Activated CD4-positive, alpha-beta T cell treated with anti-CD3 and anti-CD28 coated beads for 1 hour (primary cell): Measurements from ENCODE around the gene MTHFR.

Experiments
- DNase-seq: peaks from one replicate; pipeline ENCODE4 v3.0.0-alpha.2; 2020

The MTHFR gene

DNA sequence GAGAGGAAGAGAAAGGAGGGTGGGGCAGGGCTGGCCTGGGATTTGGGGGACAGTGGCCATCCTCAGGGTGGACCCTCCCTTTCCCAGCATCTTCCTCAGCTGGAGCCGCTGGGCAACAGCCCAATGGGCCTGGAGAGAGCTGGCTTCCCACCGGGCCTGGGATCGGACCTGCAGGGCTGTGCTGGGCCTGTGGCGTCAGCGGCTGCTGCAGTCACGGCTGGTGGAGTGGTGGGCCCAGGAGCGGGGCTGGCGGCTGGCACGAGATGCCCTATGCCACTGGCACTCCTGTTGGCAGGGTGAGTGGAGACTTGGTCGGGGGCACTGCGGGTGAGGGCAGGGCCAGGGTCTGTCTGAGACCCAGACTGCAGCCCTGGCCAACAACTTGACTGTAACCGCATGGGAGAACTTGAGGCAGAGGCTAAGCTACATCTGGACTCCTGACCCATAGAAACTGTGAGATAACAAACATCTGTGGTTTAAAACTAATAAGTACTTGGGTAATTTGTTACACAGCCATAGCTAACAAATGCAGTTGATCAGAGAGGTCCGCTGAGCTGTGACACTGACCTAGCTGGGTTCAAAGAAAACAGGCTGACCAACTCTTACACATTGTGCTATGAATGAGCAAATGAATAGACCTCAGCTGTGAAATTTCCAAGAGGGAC is 25.9 kb downstream of the MTHFR start:
- DNase-seq = no peak

DNA sequence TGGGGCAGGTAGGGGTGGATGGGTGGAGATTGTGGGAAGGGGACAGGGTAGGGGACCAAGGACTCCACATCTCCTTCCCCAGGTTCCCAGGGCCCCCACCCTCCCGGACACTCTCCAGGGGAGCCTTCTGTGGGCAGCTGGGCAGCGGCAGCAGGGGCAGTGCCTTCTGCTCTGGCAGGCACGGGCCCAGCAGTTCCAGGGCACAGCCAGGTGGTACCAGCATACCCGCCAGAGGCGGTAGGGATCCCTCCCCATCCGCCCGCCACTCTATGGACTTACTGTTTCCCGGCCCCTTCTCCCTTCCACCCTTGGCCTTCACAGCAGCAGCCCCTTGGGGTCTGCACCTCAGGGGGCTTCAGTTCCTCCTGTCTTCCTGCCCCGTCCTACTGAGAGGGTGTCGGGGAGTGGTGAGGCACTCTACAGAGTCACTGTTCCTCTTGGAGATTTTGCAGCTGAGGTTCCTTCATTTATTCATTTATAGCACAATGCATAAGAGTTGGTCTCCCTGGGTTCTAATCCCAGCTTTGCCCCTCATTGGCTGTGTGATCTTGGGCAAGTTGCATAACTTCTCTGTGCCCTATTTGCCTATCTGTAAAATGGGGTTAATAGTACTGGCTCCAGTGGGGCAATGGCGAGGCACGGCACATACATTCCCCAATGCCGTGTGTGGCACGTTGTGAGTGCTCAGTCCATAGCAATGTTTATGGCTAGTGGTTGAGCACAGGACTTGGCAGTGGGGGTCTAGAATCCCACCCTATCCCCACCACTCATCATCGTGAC is 26.7 kb downstream of the MTHFR start:
- DNase-seq = no peak

DNA sequence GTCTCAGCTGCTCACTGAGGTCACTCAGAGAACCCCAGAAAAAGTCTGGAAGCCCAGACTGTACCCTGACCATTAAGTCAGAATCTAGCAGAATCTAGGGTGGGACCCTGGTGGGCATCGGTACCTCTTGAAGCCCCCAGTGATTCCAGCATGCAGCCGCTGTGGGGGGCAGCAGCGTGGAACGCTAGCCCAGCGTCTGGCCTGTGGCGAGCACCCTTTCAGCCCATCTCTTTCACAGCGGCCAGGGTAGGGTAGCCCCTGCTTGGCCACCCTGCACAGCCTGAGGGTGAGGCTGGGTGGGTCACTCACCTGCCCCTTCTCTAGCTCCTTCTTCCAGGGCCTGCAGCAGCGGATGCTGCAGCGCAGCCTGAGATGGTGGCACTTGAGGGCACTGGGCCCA is 27.4 kb downstream of the MTHFR start:
- no peak for DNase-seq

DNA sequence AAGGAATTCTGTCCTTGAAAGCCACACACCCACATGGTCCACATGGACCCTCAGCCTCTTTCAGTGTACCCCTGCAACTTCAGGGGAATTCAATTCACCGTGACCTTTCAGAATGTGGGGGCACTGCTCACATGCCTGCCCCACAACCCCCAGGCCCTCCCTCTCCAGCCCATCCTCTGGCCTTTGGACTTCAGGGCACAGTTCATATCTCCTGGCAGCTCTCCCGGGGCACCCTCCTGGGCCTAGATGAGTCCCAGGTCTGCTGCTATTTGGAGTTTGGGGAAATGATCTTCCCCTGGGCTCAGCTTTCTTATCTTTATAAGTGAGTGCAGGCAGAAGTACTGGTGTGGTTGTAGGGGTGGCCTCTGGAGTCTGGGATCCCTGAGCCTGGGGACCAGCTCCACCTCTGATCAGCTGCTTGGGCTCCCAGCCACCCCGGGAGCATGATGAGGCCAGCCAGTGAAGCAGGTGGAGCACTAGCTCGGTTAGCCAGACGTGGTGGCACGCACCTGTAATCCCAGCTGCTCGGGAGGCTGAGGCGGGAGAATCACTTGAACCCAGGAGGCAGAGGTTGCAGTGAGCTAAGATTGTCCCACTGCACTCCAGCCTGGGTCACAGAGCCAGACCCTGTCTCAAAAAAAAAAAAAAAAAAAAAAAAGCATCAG is 28.0 kb downstream of the MTHFR start:
- DNase-seq = no peak

DNA sequence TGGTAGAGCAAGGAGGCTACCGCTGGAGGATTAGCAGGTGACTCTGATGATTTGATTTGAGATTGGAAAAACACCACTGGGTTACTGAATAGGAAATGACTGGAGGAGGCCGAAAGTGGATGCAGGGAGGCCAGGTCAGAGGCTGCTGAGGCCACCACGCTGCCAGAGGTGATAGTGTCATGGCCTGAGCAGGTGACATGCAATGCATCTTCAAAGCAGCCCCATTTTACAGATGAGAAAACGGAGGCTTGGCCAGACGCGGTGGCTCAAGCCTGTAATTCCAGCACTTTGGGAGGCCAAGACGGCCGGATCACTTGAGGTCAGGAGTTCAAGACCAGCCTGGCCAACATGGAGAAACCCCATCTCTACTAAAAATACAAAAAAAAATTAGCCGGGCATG is 31.0 kb downstream of the MTHFR start:
- DNase-seq = no peak

DNA sequence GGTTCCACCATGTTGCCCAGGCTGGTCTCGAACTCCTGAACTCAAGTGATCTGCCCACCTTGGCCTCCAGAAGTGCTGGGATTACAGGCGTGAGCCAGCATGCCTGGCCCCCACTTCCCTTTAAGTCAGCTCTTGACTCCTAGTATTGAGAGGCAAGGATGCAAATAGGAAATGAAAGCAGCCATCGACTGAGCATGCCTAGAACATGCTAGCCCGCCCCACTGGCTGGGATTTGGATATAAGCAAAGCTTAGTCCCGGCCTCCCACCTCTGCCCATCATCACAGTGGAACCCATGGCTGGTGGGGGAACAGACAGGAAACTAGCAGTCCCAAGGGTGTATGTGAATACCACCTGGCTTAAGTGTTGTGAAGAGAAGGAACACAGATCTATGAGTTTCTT is 33.3 kb downstream of the MTHFR start:
- no peak for DNase-seq

DNA sequence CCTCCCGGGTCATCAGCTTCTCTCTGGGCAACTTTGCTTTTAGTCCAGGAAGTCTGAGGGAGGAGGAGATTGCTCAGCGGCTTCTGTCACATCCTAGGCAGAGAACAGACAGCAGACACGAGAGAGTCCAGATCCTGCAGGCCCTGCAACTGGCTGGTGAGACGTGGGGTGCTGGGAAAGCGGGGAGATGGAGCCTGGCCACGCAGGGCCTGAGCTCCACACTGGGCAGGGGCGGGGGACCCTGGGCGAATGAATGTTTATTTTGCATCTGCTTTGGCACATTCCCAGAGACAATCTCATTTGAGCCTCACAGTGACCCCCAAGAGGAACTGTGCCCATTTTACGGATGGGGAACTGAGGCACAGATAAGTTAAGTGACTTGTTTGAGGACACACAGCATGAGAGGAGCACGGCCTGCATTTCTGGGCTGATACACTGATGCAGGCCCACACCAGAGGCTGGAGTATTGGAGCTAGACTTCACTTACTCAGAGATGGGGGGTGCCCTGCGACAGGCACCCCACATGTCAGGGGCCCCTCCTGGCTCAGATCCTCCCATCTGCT is 34.2 kb downstream of the MTHFR start:
- DNase-seq = no peak

DNA sequence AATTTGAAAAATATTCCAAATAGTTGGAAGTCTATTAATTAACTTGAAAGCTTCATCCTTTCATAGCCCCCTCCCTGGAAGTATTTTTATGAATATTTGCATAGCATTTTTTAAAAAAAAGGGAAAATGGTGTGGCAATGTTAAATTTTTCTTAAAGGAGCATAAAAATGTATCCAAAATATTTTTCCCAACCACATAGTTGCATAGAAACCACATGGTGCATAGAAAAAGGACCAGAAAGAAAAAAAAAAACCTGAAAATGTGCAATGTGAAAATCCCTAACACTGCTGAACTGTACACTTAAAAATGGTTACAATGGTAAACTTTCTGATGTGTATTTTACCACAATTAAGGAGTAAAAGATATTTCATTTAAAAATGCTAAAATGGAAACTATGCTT is 35.8 kb downstream of the MTHFR start:
- no peak for DNase-seq

DNA sequence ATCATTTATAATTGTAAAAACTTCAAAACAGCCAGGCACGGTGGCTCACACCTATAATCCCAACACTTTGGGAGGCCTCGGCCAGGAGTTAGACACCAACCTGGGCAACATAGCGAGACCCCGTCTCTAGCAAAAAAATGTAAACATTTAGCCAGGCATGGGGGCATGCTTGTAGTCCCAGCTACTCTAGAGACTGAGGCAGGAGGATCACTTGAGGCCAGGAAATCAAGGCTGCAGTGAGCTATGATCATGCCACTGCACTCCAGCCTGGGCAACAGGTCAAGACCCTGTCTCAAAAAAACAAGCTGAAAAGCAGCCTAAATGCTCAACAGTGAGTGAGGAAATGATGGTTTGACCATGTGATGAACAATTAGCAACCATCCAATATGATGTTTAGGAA is 36.5 kb downstream of the MTHFR start:
- no peak for DNase-seq

DNA sequence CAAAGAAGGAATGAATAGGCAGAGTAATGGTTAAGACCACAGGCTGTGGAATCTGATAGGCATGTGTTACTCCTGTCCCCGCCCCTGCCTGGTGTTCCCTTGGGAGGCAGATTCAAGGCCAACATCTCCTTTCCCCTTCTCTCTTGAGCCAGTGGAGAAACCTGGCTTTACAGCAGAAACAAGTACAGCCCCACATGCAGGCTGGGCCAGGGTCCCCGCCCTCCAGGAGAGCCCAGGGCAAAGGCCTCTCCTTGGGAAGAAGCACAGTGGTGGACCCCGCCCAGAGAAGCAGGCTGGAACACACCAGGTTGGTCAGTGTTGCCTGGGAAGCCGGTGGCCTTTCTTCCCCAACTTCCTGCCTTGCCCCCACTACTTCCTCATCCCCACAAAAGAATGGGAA is 36.9 kb downstream of the MTHFR start:
- no peak for DNase-seq

DNA sequence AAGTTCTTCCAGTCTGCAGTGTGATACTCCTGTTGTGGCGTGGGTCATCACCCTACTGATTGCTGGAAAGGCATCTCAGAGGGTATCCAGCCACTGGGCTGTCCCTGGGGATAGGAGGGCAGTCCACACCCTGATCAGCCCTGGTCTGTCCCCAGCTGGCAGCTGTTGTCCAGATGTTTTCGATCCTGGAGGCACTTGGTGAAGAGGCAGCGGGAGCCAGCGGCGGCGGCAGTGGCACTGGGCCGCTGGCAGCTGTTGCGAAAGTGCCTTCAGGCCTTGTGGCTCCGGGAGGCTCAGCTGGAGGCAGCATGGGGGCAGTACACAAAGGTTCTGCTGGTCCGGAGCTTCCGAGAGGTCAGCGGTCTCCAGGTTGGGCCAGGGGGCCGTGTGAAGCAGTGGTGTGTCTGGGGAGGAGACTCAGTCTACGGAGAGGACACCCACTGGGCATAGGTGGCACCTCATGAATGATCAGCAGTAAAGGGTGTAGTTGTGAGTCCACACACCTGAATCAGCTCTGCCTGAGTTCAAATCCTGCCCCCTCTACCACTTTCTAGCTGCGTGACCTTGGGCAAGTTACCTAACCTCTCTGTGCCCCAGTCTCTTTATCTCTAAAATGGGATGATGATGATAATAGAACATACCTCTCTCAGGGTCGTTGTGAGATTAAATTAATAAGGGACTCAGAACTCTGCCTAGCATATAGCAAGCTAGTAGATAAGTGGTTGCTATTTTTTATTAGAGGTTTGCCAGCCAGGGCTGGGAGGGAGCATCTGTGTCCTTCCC is 37.7 kb downstream of the MTHFR start:
- DNase-seq = no peak

DNA sequence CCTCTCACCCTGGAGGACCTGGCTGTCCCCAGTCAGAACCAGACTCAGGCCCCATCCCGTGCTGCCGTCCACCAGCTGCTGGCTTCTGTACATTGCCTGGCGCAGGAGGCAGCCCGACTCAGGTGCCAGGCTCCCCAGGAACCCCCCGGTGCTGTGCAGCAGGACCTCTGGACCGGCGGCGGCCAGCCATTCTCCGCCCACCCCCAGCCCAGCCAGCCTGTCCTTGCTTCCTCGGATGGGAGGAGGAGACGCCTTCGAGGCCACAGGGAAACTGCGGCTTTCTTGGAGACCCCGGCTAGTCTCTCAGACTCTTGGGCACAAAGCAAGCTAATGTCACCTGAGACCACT is 39.4 kb downstream of the MTHFR start:
- no peak for DNase-seq

DNA sequence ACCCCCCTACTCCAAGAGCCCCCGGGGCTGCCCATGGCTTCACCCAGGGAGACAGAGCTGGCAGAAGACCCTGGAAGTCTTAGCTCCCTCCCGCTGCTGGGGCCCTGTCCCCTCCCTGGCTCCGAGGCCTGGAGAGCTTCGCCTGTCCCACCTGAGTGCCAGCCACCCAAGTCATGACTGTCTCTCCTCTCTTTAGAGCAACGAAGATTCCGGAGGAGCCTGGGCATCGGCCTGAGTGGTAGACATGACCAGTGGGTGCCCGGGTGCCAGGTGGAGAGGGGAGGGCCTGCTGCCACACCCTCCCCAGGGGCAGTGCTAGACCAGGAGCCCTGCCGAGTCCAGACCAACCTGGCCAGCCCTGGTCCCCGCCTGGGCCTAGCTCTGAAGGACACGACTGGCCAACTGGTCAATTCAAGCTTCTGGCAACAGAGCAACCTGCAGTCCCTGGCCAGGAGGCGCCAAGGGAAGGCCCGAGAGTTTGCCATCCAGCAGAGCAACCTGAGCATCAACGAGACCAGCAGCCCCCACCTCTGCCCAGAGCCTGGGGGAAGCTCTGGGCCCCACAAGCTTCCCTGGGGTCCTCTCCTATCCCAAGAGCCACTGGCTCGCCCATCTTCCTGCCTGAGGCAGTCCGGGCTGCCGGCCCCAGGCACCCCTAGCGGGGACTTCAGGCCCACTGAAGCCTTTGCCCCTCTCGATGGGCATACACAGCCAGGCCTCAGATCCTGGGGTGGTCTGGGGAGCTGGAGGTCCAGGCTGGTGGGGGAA is 39.9 kb downstream of the MTHFR start:
- no peak for DNase-seq

DNA sequence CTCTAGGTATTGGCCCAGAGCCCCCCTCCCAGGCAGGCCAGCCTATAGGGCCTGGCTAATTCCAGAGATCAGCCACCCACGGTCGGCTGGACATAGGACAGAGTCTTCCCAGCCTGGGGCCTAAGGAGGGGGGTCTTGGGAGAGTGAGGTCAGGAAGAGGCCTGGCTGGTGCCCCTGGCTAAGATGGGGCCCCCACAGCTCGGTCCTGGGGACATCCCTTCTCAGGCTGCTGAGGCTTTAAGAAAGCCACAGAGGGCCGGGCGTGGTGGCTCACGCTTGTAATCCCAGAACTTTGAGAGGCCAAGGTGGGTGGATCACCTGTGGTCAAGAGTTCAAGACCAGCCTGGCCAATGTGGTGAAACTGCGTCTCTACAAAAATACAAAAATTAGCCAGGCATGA is 41.2 kb downstream of the MTHFR start:
- DNase-seq = no peak

DNA sequence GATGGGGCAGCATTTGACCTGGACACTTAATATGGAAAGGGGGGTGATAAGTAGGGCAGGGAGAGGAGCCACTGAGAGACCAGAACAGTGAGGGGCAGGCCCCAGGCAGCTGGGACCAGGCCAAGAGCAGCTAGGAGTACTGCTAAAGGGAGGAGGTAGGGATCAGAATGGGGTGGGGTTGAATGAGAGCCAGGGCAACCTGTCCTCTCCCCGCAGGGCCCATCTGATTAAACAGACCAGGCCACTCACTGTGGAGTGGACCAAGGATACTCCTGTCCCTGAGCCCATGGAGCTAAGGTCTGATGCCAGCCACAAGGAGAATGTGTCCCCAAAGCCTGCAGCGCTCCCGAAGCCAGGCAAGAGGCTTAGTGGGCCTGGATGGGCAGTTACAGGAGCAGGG is 41.6 kb downstream of the MTHFR start:
- no peak for DNase-seq

DNA sequence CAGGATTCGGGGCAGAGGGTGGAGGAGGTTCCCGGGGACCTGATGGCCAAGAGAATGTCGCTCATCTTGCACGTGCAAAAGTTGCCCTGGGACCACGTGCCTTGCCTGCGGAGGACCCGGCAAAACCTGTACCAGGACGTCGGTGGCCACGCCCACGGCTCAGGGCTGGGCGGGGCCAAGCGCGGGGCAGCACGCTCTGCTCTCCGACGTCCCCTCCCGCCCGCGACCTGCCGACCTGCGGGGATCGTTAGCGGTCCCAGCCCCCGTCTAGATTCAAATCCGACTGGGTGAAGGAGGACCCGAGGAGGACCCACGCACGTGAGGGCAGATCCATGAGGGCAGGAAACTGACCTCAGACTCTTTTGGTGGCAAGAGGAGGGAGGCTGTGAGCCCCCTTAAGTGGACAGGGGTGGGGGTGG is 43.8 kb downstream of the MTHFR start, which contains the start of gene C1orf167:
Gene C1orf167, plus strand, starts transcription at position 206 of the 419 bp plus-strand sequence. CDS start 2,208 bp downstream, outside the sequence.
- DNase-seq = no peak

DNA sequence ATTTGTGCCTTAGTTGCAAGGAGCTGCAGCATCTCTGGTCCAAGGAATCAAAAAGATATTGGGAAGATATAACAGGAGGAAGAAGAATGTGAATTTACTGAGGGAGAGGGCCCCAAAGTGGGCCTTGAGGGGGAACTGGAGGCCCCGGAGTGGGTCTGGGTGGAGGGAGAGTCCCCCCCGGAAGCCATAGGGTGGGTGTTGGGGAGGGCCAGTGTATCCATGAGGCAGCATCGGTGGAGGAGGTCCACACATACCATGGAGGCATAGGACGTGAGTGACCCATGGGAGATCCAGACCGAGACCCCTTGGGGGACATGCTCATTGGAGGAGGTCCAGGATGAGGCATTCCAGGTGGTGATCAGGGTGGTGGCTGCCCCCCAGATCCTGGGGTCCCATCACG is 44.5 kb downstream of the MTHFR start:
- DNase-seq = no peak

DNA sequence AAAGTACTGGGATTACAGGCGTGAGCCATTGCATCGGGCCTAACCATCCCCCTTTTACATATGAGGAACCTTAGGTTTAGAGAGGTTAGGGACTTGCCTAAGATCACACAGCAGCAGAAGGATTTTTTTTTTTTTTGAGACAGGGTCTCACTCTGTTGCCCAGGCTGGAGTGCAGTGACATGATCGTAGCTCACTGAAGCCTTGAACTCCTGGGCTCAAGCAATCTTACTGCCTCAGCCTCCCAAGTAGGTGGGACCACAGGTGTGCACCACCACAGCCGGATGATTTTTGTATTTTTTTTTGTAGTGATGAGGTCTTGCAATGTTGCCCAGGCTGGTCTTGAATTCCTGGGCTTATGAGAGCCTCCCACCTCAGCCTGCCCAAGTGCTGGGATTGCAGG is 46.0 kb downstream of the MTHFR start:
- DNase-seq = no peak

DNA sequence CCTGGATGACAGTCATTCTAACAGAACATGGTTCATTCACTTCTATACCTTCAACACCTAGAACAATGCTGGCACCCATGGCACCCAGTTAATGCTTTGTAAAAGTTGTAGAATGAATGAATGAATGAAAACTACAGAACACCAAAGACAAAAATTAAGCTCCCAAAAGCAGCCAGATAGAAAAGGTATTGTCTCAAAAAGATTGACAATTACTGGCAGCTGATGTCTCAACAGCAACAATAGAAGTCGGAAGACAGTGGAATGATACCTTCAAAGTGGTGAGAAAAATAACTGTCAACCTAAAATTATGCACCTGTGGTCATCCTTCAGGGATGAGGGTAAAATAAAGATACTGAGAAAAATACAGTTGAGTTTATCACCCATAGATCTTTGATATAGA is 48.7 kb downstream of the MTHFR start:
- DNase-seq = no peak

DNA sequence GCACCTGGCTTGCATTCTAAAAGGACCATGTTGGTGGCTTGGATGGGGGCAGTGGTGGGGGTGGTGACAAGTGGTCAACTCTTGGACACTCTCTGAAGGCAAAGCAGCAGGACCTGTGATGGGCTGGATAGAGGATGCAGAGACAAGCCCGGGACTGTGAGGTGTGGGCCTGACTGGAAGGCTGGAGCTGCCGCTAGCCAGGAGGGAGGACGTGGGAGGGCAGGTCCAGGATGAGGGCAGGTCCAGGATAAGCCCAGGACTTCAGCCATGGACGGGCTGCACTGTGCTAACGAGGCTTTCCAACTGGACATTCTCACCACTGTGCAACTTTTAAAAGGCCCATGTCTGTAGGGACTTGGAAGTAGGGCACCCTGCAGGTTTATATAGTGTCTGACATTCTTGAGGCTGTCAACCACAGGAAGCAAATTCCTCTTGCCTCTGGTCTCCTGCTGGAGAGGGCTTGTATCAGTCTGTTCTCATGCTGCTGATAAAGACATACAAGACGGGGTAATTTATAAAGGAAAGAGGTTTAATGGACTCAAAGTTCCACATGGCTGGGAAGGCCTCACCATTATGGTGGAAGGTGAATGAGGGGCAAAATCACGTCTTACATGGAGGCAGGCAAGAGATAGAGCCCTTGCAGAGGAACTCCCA is 52.1 kb downstream of the MTHFR start:
- no peak for DNase-seq

DNA sequence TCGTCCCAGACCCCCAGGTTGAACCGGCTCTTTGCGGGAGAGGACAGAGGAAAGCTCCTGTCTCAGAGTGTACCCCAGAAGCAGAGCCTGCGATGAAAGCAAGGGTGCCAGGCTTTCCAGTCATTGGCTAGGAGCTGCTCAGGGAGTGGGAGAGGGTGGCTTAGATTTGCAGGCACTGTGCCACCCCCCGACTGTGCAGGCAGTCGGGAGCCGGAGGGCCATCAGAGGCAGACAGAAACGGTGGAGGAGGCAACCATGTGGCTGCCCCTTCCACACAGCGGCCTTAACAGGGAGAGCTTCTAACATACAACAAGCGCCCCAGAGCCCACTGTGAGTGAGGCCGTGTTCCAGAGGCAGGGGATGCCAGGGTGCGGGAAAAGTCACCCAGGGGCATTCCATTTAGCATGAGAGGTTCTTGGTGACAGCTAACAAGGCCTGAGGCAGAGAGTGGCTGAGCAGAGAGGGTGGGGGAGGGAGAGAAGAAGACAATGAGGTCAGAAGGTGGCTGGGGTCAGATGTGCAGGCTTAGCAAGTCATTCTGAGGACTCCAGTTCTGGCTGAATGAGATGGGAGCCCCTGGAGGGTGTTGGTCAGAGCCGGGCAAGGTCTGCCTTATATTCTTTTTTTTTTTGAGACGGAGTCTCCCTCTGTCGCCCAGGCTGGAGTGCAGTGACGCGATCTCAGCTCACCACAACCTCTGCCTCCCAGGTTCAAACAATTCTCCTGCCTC is 53.2 kb downstream of the MTHFR start:
- DNase-seq = no peak
